ENCODE measurements around the gene ZDHHC11. TPM values are rescaled to one million over a fixed set of nuclear protein-coding genes. Genes with fewer than 3 reads are reported as not detected.
A peak's percentile ranks its signal among the peaks of the same experiment; 100 is the strongest.

ZDHHC11 gene
- 29.7 TPM for polyA plus RNA-seq (2012; ENCODE audit: insufficient read depth, insufficient read length, low read depth)

DNA sequence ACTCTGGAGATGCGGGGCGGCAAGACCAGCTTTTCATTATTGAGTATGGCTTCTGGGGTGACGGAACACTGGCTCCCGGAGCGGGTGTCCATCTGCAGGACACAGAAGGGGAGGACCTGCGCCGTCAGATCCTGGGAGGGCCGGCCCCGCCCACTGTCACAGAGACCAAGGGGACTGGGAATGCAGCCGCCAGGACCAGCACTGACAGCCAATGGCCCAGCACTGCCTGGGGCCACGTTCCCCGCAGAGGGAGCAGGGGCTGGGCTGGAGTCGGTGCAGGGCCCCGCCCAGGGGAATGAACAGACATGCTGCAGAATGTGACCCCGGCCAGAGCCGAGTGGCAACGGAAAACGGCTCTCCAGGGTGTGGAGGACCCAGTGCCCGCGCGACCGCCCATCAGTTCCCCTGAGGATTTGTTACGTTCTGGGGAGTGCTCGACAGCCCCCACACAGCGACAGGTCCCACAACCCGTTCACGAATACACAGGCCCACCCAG, at the start of gene ZDHHC11:
Gene ZDHHC11 (minus strand): TSS at position 476 of the 496 bp plus-strand sequence. CDS start 384 bp downstream, at position 92.
- DNase-seq, result peak; percentile 94
- no peaks in the 10 kb centered on the region for H3K9me3 ChIP-seq

GRCh38 chr5:893711-894110, 42.9 kb upstream of the ZDHHC11 start:
- no peaks in the 10 kb centered on the region for H3K27me3 ChIP-seq
- TF ChIP-seq CTCF (IDR thresholded peaks at IDR 0.05; ENCODE audit: low read depth, low read length), result no peak
- no peak for DNase-seq
- H3K9me3 ChIP-seq, result no peaks in the 10 kb centered on the region
- no peaks in the 10 kb centered on the region for H3K4me1 ChIP-seq
- peaks cover 60% of the 10 kb centered on the region for H3K36me3 ChIP-seq
- peak overlapping the region; percentile 96 for H3K4me3 ChIP-seq (ENCODE audit: low read depth, low read length)

More for the DNA sequence above, at the start of gene ZDHHC11:
- no peak for TF ChIP-seq CTCF (IDR thresholded peaks at IDR 0.05; ENCODE audit: low read depth, low read length)
- Histone ChIP-seq H3K36me3 (no peaks in the 10 kb centered on the region), H3K4me1 (peaks cover 7% of the 10 kb centered on the region), H3K27me3 (peaks cover 19% of the 10 kb centered on the region), H3K4me3 (ENCODE audit: low read depth, low read length) (peak within 1 kb of the TSS; percentile 53)

GRCh38 chr5:893137-893506, 42.3 kb upstream of the ZDHHC11 start:
- Histone ChIP-seq H3K4me1 (no peaks in the 10 kb centered on the region), H3K4me3 (ENCODE audit: low read depth, low read length) (peak overlapping the region; percentile 96), H3K27me3 (no peaks in the 10 kb centered on the region), H3K9me3 (no peaks in the 10 kb centered on the region), H3K36me3 (peaks cover 66% of the 10 kb centered on the region)
- DNase-seq, result no peak
- TF ChIP-seq CTCF (IDR thresholded peaks at IDR 0.05; ENCODE audit: low read depth, low read length), result no peak

DNA sequence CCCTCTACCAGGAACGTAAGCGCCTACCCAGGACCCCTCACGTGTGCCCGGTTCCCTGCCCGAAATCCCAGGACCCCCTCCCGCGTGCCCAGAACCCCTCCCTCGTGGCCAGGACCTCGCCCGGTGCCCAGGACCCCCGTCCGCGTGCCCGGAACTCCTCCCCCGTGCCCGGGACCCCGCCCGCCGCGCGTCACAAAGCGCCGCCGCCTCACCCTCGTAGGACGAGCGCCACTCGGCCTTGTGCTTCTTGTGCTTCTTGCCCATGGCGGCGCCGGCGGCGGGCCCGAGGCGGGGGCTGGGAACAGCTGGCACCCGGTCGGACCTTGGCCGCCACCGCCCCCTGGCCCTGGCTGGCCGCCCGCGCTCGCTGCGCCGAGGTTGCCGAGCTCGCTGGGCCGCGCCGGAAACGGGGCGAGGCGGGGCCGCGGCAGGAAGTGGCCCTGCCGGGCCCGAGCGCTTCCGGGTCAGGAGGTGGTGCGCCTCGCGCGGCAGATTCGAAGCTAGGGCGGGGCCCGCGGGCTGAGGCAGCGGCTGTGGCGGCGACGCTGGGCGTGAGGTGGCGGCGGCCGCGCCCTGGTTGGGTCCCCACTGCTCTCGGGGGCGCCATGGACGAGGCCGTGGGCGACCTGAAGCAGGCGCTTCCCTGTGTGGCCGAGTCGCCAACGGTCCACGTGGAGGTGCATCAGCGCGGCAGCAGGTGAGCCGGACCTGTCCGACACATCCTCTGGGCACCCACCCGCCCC, 41.8 kb upstream of the ZDHHC11 start, which contains the start of the genes BRD9 and TRIP13:
Gene BRD9 (minus strand): TSS at position 408 of the 743 bp plus-strand sequence. CDS start 144 bp downstream, at position 264.
Gene TRIP13 (plus strand): TSS at position 491 of the 743 bp plus-strand sequence. CDS start 115 bp downstream, at position 606.
- DNase-seq, result peak; percentile 90
- no peaks in the 10 kb centered on the region for H3K4me1 ChIP-seq
- H3K36me3 ChIP-seq, result peaks cover 72% of the 10 kb centered on the region
- no peak for TF ChIP-seq CTCF (IDR thresholded peaks at IDR 0.05; ENCODE audit: low read depth, low read length)
- H3K27me3 ChIP-seq, result no peaks in the 10 kb centered on the region
- H3K9me3 ChIP-seq, result no peaks in the 10 kb centered on the region
- peak within 1 kb of the TSS; percentile 96 for H3K4me3 ChIP-seq (ENCODE audit: low read depth, low read length)

DNA sequence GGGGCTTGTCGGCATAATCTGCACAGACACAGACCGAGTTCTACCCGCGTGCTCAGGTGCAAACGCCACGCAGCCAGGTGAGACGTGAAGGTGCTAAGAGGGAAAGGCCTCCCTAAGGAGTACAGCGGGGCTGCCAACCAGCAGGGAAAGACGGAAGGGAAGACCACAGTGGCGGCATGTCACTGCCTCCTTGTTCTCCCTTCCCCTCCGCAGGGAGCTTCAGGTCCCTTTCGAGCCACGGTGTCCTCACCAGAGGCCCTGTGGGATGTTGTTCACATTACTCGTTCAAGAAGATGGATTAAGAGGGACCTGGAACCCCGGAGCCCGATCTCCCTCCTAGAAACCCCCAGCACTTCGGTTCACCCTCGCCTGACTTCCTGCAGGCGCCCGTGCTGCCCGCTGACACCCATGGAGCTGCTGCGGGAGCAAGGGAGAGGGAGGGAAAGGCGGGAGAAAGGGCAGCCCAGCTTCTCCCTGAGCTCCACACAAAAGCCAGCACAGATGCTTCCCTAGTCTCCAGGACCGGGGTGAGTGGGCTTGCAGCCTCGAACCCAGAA, 41.1 kb upstream of the ZDHHC11 start:
- peak overlapping the region; percentile 96 for H3K4me3 ChIP-seq (ENCODE audit: low read depth, low read length)
- no peaks in the 10 kb centered on the region for H3K4me1 ChIP-seq
- H3K36me3 ChIP-seq, result peaks cover 78% of the 10 kb centered on the region
- TF ChIP-seq CTCF (IDR thresholded peaks at IDR 0.05; ENCODE audit: low read depth, low read length), result no peak
- no peak for DNase-seq
- no peaks in the 10 kb centered on the region for H3K27me3 ChIP-seq
- no peaks in the 10 kb centered on the region for H3K9me3 ChIP-seq

All from BE2C (cell line).